ENCODE data around the gene CLIC4. TPM values are rescaled to one million over a fixed set of nuclear protein-coding genes. Genes with fewer than 3 reads are reported as not detected.

CLIC4 gene
- total RNA-seq, 1 donor from 2014 or later: 136 TPM

DNA sequence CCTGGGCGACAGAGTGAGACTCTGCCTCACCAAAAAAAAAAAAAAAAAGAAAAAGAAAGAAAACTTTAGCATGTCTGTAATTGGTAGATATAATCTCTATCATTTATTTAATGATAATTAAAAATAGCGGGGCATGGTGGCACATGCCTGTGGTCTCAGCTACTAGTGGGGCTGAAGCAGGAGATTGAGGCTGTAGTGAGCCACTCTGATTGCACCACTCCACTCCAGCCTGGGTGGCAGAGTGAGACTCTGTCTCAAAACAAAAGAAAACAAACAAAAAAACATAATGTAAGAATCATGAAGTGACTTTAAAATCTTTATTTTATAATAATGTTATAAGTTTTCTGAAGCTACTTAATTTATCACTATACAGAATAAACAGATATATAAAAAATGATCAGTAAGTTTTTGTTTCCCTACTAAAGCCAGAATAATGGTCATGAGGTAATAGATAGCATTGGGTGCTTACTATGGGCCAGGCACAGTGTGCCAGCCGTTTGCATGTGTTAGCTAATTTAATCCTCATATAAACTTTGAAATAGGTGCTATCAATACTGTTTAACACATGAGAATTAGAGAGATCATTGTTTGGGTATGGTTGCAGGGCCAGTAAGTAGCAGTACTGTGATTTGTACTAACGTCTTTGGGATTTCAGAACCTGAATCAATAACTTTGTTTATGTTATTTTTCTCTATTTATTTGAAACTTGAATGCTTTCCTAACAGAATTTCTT lies 23.8 kb downstream of the CLIC4 start:
- Mint-ChIP-seq H3K4me1 (peaks cover 34% of the 10 kb centered on the region), H3K27ac (peak overlapping the region; percentile 98)
- no peak for TF ChIP-seq CTCF (IDR thresholded peaks at IDR 0.05; ENCODE audit: unreplicated experiment)

GRCh38 chr1:24769656-24770651 lies 24.7 kb downstream of the CLIC4 start:
- DNase-seq (ENCODE audit: low spot score in 2 of 2, unreplicated experiment in 2 of 2): no peak
- Mint-ChIP-seq H3K4me1 (peaks cover 29% of the 10 kb centered on the region), H3K27ac (peak overlapping the region; percentile 98), H3K36me3 (peaks cover 2% of the 10 kb centered on the region), H3K9me3 (no peaks in the 10 kb centered on the region), H3K4me3 (no peak overlapping the region), H3K27me3 (ENCODE audit: low read depth) (no peaks in the 10 kb centered on the region)
- no peak for TF ChIP-seq CTCF (IDR thresholded peaks at IDR 0.05; ENCODE audit: unreplicated experiment)

More for the DNA sequence above, 23.8 kb downstream of the CLIC4 start:
- no peak for DNase-seq (ENCODE audit: low spot score in 2 of 2, unreplicated experiment in 2 of 2)
- no peaks in the 10 kb centered on the region for H3K27me3 Mint-ChIP-seq (ENCODE audit: low read depth)
- no peaks in the 10 kb centered on the region for H3K9me3 Mint-ChIP-seq
- H3K4me3 Mint-ChIP-seq: no peak overlapping the region
- peaks cover 2% of the 10 kb centered on the region for H3K36me3 Mint-ChIP-seq

GRCh38 chr1:24770881-24771280 lies 25.6 kb downstream of the CLIC4 start:
- H3K4me3 Mint-ChIP-seq: no peak overlapping the region
- H3K9me3 Mint-ChIP-seq: no peaks in the 10 kb centered on the region
- peaks cover 3% of the 10 kb centered on the region for H3K36me3 Mint-ChIP-seq
- H3K27me3 Mint-ChIP-seq (ENCODE audit: low read depth): no peaks in the 10 kb centered on the region
- TF ChIP-seq CTCF (IDR thresholded peaks at IDR 0.05; ENCODE audit: unreplicated experiment): no peak
- peak overlapping the region; percentile 98 for H3K27ac Mint-ChIP-seq
- H3K4me1 Mint-ChIP-seq: peaks cover 23% of the 10 kb centered on the region
- no peak for DNase-seq (ENCODE audit: low spot score in 2 of 2, unreplicated experiment in 2 of 2)

- no peak overlapping the region for H3K4me3 Mint-ChIP-seq
- H3K27ac Mint-ChIP-seq: peak overlapping the region; percentile 74
- H3K9me3 Mint-ChIP-seq: no peaks in the 10 kb centered on the region
- no peaks in the 10 kb centered on the region for H3K27me3 Mint-ChIP-seq (ENCODE audit: low read depth)
- peaks cover 26% of the 10 kb centered on the region for H3K4me1 Mint-ChIP-seq
- no peak for DNase-seq (ENCODE audit: low spot score in 2 of 2, unreplicated experiment in 2 of 2)
- H3K36me3 Mint-ChIP-seq: peaks cover 3% of the 10 kb centered on the region
- no peak for TF ChIP-seq CTCF (IDR thresholded peaks at IDR 0.05; ENCODE audit: unreplicated experiment)
Measured at GRCh38 chr1:24771574-24771973, 26.3 kb downstream of the CLIC4 start.

DNA sequence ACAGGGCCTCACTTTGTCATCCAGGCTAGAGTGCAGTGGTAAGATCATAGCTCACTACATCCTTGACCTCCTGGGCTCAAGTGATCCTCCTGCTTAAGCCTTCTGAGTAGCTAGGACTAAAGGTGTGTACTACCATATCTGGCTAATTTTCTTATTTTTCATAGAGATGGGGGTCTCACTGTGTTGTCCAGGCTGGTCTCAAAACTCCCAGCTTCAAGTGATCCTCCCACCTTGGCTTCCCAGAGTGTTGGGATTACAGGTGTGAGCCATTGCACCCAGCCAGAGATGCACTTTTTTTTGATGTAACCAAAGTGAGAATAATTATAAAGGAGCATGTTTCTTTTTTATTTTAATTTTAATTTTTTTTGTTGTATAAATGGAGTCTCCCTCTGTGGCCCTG lies 28.4 kb downstream of the CLIC4 start:
- no peak for TF ChIP-seq CTCF (IDR thresholded peaks at IDR 0.05; ENCODE audit: unreplicated experiment)
- no peak for DNase-seq (ENCODE audit: low spot score in 2 of 2, unreplicated experiment in 2 of 2)
- Mint-ChIP-seq H3K27me3 (ENCODE audit: low read depth) (no peaks in the 10 kb centered on the region), H3K4me1 (peaks cover 30% of the 10 kb centered on the region), H3K27ac (no peak overlapping the region), H3K36me3 (peaks cover 3% of the 10 kb centered on the region), H3K9me3 (no peaks in the 10 kb centered on the region), H3K4me3 (no peak overlapping the region)
